ENCODE data around the gene NKPD1. TPM values are rescaled to one million over a fixed set of nuclear protein-coding genes. Genes with fewer than 3 reads are reported as not detected.

NKPD1 gene
- total RNA-seq, 4 donors from 2014 or later, result 1.1 to 4.2 (median 2.9) TPM

- peak overlapping the region in 2 of 4 donors; percentile 34 to 36 for H3K27ac ChIP-seq
- WGBS, 2 donors, result 21 to 41% methylated on average over 5 to 7 of the region's 15 CpGs
- H3K4me1 ChIP-seq, result peaks cover 44 to 76% (median 48%) of the 10 kb centered on the region in 3 donors
- no peak for TF ChIP-seq POLR2A (IDR thresholded peaks at IDR 0.05)
- no peak for TF ChIP-seq CTCF (IDR thresholded peaks at IDR 0.05)
- no peak for DNase-seq
- H3K27me3 ChIP-seq, result peaks cover 0 to 42% (median 0%) of the 10 kb centered on the region in 4 donors
- H3K4me3 ChIP-seq, result no peak overlapping the region
- no peaks in the 10 kb centered on the region for H3K9me3 ChIP-seq
- H3K36me3 ChIP-seq, result no peaks in the 10 kb centered on the region
- intact Hi-C loops (cut with DNase I), result no loop called here
Observed at GRCh38 chr19:45163751-45164460, 3.1 kb upstream of the NKPD1 start.

- WGBS, 2 donors, result 53 to 69% methylated on average over 3 to 7 of the region's 17 CpGs
Observed at GRCh38 chr19:45163156-45163555, 2.4 kb upstream of the NKPD1 start.

GRCh38 chr19:45162608-45163143 lies 1.9 kb upstream of the NKPD1 start:
- intact Hi-C loops (cut with DNase I), result no loop called here
- Histone ChIP-seq H3K4me1 (peaks cover 44 to 80% (median 48%) of the 10 kb centered on the region in 3 donors), H3K36me3 (no peaks in the 10 kb centered on the region), H3K4me3 (peak overlapping the region in 2 of 4 donors; percentile 21 to 45), H3K27ac (peak overlapping the region in 3 of 4 donors; percentile 44 to 56 (median 49)), H3K27me3 (peaks cover 0 to 54% (median 0%) of the 10 kb centered on the region in 4 donors), H3K9me3 (no peaks in the 10 kb centered on the region)
- TF ChIP-seq POLR2A (IDR thresholded peaks at IDR 0.05) (no peak), CTCF (IDR thresholded peaks at IDR 0.05) (no peak)
- no peak for DNase-seq
- 60% methylated on average over 1 of the region's 18 CpGs; no CpG with 5 or more reads in 1 of the 2 donors for WGBS, 2 donors

More at GRCh38 chr19:45163156-45163555, 2.4 kb upstream of the NKPD1 start:
- intact Hi-C loops (cut with DNase I), result no loop called here
- no peaks in the 10 kb centered on the region for H3K36me3 ChIP-seq
- DNase-seq, result no peak
- TF ChIP-seq POLR2A (IDR thresholded peaks at IDR 0.05), result no peak
- no peak for TF ChIP-seq CTCF (IDR thresholded peaks at IDR 0.05)
- H3K9me3 ChIP-seq, result no peaks in the 10 kb centered on the region
- H3K4me3 ChIP-seq, result no peak overlapping the region
- peaks cover 0 to 50% (median 0%) of the 10 kb centered on the region in 4 donors for H3K27me3 ChIP-seq
- peak overlapping the region in 1 of 4 donors; percentile 49 for H3K27ac ChIP-seq
- H3K4me1 ChIP-seq, result peaks cover 44 to 76% (median 48%) of the 10 kb centered on the region in 3 donors

GRCh38 chr19:45161738-45162607 lies 1.2 kb upstream of the NKPD1 start:
- Histone ChIP-seq H3K27me3 (peaks cover 0 to 54% (median 0%) of the 10 kb centered on the region in 4 donors), H3K9me3 (no peaks in the 10 kb centered on the region), H3K36me3 (no peaks in the 10 kb centered on the region), H3K27ac (peak overlapping the region in 3 of 4 donors; percentile 44 to 56 (median 49)), H3K4me1 (peaks cover 44 to 80% (median 52%) of the 10 kb centered on the region in 3 donors), H3K4me3 (peak overlapping the region in 2 of 4 donors; percentile 21 to 45)
- DNase-seq, result no peak
- intact Hi-C loops (cut with DNase I), result no loop called here
- no peak for TF ChIP-seq POLR2A (IDR thresholded peaks at IDR 0.05)
- peak in 3 of 6 experiments; percentile 12 to 34 (median 21) for TF ChIP-seq CTCF (IDR thresholded peaks at IDR 0.05)
- WGBS, 2 donors, result 8 to 13% methylated on average over 2 to 4 of the region's 32 CpGs
